CD4-positive, alpha-beta T cell treated with Interleukin-6 for 4 hours (primary cell): Measurements from ENCODE around the gene IL6ST.

Experiments used
- DNase-seq: peaks from one replicate; pipeline ENCODE4 v3.0.0-alpha.2; 2020; ENCODE audit warnings: mixed read lengths

Gene IL6ST

DNA sequence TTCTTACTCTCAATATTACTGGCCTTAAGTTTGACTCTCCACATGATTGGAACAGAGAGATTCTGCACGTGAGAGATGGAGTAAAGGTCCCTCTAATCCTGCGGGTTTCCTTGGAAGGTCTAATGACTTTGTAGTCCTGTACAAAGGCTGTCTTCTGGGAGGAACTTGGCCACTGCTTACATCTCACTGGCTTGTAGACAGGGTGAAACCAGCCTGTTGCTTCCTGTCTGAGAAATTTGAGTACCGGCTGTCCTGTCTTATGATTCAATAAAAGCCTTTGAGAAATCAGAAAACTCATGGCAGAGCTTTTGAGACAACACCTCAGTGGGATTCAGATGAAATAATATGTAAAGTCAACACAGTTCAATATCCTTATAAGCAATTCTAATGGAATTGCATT lies 100.6 kb downstream of the IL6ST start:
- no peak for DNase-seq

- no peak for DNase-seq
Observed at GRCh38 chr5:55892479-55892878, 102.3 kb downstream of the IL6ST start.

- DNase-seq, result no peak
Observed at GRCh38 chr5:55888205-55888604, 106.6 kb downstream of the IL6ST start.

DNA sequence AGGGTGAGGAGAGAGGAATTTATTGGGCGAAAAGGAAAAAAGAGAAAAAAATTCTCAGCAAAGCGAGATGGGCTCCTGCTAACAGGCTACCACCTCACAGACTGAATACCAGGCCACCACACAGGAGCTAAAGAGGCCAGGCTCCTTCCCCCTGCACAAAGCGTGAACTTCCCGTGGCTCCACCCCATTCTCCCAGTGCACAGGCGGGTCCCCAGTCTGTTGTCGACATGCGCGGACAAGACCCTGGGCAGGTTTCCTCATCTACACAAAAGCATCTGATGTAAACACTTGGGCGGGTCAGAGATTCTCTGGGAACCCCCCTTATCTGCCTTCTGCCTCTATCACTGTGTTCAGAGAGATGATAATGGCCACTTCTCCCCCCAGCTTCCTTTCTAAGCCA lies 109.4 kb downstream of the IL6ST start:
- no peak for DNase-seq
